SW 1271 (cell line): Measurements from ENCODE around the gene KCTD21.
A peak's percentile ranks its signal among the peaks of the same experiment; 100 is the strongest.
"Not testable (repeated sequence)": the region's sequence is repeated elsewhere in the genome, so short reads cannot be mapped to it uniquely, and the experiment has no call there.

ENCODE experiments used
- DNase-seq, 2 experiments: peaks; one replicate each; lab custom pipeline; 2025; lab: John Stamatoyannopoulos, UW

The KCTD21 gene, protein sequence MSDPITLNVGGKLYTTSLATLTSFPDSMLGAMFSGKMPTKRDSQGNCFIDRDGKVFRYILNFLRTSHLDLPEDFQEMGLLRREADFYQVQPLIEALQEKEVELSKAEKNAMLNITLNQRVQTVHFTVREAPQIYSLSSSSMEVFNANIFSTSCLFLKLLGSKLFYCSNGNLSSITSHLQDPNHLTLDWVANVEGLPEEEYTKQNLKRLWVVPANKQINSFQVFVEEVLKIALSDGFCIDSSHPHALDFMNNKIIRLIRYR

DNA sequence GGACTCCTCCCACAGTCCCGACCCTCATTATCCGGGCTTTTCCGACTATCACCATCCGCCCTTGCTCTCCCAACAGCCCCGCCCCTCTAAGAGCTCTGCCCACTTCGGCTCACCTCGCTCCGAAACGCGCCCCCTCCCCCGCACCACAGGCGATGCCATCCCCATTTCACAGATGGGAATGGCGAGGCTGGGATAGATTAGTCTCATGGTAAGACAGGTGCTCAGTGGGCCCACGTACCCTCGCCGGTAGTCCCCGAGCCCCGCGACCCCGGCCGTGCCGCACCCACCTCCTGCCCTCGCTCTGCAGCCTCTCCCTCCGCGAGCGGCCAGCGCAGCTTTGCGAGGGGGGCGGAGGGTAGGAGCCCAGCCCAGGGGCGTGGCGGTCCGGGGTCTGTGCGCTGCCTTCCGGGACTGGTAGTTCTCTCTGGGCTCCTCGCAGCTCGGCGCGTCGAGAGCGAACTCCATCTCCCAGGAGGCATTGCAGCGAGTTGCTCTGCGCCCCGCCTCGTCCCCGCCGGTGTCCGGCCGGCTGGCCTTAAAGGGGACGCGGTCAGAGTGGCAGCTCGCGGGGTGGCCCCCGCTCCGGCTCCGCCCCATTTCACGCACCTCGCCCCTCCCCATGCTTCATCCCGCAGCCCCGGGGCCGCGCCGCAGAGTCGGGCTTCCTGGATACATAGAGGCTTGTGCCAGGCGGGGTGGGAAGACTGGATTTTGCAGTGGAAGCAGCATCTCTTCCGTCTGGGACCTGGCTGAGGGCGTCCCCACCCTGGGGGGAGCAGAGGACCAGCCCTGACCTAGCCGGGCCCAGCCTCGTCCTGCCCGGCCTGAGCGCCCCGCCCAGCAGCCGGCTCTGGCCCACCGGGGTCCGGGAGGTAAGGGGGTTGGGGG lies at the start of gene KCTD21, which contains the start of gene USP35:
KCTD21 (minus strand) TSS at position 341 of the 888 bp plus-strand sequence. CDS start 14,072 bp downstream, outside the sequence.
USP35 (plus strand) TSS at position 634 of the 888 bp plus-strand sequence. CDS start 7,327 bp downstream, outside the sequence.
- peak; percentile 94 to 97 for DNase-seq

- no peak for DNase-seq
Observed at GRCh38 chr11:78237293-78238046, 49.0 kb upstream of the KCTD21 start.

GRCh38 chr11:78234006-78234405 lies 45.6 kb upstream of the KCTD21 start:
- no peak for DNase-seq

GRCh38 chr11:78233046-78233445 lies 44.6 kb upstream of the KCTD21 start:
- not testable (repeated sequence) for DNase-seq

DNA sequence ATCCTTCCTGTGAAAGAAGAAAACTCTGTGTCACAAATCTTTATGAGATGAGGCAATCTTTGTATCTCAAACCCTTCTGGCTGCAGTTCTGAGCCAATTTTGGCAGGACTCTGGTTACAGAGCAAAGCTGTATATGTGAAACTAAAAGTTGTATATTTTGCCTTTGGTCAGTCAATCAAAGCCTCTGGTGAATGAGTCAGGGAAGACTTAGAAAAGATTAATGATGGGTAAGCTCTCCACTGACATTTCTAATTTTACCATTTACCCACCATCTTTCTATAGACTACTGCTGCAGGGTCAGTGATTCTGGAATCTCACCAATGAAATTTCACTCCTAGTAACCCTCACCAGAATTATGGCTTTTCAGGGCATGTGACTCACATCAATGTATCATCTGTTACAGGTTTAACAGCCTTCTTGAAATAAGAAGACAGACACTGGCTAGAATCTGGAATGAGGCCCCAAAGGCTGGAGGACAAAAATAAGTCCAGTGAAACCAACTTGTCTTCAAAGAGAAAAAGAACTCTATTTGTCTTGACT lies 43.6 kb upstream of the KCTD21 start:
- DNase-seq, result no peak

- no peak for DNase-seq
Observed at GRCh38 chr11:78230161-78230877, 41.9 kb upstream of the KCTD21 start.

GRCh38 chr11:78229106-78229505 lies 40.7 kb upstream of the KCTD21 start:
- no peak for DNase-seq

GRCh38 chr11:78228467-78228866 lies 40.0 kb upstream of the KCTD21 start:
- peak; percentile 56 to 57 for DNase-seq

DNA sequence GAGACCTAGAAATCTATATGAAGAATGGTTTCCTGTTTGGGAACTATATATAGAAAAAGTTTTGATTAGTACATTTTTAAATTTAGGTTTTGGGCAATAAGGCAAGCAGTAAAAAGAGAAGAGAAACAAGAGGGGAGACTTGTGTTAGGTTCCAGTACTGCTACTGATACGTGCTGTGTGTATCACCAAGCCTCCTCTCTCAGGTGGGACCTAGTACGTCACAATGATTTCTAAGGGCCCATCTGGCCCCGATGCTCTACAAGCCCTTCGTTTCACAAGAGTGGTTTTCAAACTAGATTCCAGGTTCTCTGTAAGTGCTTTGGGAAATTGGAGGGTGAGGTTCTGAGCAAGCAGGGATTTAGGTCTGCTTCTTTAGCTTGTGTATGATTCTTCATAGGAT lies 39.5 kb upstream of the KCTD21 start:
- no peak for DNase-seq

DNA sequence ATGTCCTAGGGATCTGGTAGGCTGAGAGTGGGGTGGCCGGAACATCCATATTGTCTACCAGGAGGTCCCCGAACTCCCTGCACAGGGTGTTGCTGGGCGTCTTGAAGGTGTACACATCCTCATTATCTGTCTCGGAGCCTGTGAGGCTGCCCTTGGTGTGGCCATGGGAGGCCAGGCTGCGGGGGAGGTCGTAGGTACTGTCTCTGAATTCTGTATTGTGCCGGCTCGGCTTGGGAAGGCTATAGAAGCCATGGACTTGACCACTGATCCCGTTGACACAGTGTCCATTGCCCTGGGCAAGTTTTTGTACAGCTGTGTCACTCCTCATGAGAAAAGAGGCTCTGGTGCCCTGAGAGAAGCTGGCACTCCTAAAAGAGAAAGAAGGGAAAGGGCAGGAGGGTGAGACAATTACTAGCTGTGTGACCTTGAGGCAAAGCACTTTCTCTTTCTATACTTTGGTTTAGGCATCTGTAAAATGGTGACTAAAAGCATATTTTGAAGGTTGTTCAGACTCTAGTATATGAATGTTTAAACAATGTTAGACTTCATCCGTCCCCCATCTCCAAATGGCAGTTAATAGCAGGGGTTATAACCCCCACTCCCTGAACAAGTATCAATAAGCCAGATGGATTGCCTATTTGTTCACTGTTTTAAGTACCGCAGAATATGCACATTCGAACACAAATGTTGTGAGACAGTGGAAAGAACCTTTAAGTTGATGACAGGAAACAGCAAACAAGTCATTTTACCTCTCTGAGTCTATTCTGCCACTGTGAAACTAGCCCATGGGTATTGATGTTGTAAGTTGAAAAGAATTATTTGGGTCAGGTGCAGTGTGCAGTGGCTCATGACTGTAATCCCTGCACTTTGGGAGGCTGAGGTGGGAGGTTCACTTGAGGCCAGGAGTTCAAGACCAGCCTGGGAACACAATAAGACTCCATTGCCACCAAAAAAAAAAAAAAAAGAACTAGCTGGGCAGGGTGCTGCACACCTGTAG lies 38.6 kb upstream of the KCTD21 start:
- DNase-seq, result no peak

DNA sequence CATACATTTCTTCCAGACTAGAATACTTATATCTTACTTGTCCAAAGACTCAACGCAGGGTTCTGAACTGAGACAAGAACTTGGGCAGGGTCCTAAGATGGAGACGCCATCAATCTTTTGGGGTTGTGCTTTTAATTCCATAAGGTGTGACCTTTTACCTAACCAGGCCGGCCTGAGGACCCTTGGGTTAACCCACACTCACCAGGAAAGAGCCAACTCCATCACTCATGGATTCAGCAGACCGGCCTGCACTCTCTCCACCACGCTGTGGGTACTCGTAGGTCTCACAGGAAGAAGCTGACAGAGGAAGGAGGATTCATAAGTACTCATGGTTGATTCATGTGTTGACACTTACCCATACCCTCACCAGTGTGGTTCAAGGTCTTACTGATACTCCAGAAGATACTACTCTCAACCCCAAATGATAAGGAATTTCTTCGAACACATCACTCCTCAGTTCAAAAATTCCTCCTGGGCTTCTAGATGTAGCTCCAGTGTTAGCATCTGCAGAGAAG lies 36.5 kb upstream of the KCTD21 start:
- DNase-seq, result no peak

- no peak for DNase-seq
Observed at GRCh38 chr11:78224506-78224905, 36.1 kb upstream of the KCTD21 start.

GRCh38 chr11:78223320-78223954 lies 35.0 kb upstream of the KCTD21 start:
- DNase-seq, result no peak

- not testable (repeated sequence) for DNase-seq
Observed at GRCh38 chr11:78222726-78223125, 34.3 kb upstream of the KCTD21 start.

GRCh38 chr11:78221396-78222315 lies 33.2 kb upstream of the KCTD21 start:
- no peak for DNase-seq

- no peak for DNase-seq
Observed at GRCh38 chr11:78220218-78221157, 32.1 kb upstream of the KCTD21 start.
